Myometrial cell (primary cell): ENCODE data around the gene RHOJ. TPM values are rescaled to one million over a fixed set of nuclear protein-coding genes. Genes with fewer than 3 reads are reported as not detected.

Source experiments
- total RNA-seq: library from RNA; depleted of rRNA; stranded (reverse); fragments of >200 nt; gene quantifications from 2 replicates; pipeline ENCODE4 v1.2.3, GENCODE V29; 2015

Gene RHOJ
- total RNA-seq, result not detected in 2 replicates

GRCh38 chr14:63204407-63205043 is at the start of gene RHOJ:
TSS of gene RHOJ (plus strand) at chr14:63204443. CDS start at chr14:63204870, 427 bp downstream.

GRCh38 chr14:63318835-63319234 is 114.6 kb downstream of the RHOJ start, which contains the start of gene GPHB5:
TSS of gene GPHB5 (minus strand) at chr14:63318935. CDS start at chr14:63317849, 1,086 bp downstream.

Other genes with a start within 250 kb of the RHOJ start
- not detected in 2 replicates for gene KCNH5, start 159.0 kb upstream of the RHOJ start, total RNA-seq
- not detected in 2 replicates for gene GPHB5, start 114.5 kb downstream of the RHOJ start, total RNA-seq